Stimulated activated CD8-positive, alpha-beta memory T cell treated with anti-CD3 and anti-CD28 coated beads, Interleukin-15, amount 100 ng/mL, for 48 hours (primary cell): ENCODE data around the gene RPS14.
"Not testable (repeated sequence)": the region's sequence is repeated elsewhere in the genome, so short reads cannot be mapped to it uniquely, and the experiment has no call there.

Source experiments
- DNase-seq, 2 donors: peaks; one replicate each; pipeline ENCODE4 v3.0.0-alpha.2; 2020; ENCODE audit warnings: low read depth in 2 of 2

The RPS14 gene

DNA sequence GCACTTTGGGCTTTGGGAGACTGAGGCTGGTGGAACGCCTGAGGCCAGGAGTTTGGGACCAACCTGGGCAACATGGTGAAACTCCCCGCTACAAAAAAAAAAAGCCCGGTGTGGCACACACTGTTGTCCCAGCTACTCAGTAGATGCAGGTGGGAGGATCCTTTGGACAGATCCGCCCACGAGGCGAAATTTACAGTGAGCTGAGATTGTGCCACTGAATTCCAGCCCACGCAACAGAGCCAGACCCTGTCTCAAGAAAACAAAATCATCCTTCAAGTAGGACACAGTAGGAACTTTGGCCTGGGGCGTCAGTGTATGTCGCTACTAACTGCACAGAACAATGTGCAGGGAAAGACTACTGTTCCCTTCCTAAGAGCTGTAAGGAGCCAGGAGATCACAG is 4.8 kb downstream of the RPS14 start:
- DNase-seq = no peak

DNA sequence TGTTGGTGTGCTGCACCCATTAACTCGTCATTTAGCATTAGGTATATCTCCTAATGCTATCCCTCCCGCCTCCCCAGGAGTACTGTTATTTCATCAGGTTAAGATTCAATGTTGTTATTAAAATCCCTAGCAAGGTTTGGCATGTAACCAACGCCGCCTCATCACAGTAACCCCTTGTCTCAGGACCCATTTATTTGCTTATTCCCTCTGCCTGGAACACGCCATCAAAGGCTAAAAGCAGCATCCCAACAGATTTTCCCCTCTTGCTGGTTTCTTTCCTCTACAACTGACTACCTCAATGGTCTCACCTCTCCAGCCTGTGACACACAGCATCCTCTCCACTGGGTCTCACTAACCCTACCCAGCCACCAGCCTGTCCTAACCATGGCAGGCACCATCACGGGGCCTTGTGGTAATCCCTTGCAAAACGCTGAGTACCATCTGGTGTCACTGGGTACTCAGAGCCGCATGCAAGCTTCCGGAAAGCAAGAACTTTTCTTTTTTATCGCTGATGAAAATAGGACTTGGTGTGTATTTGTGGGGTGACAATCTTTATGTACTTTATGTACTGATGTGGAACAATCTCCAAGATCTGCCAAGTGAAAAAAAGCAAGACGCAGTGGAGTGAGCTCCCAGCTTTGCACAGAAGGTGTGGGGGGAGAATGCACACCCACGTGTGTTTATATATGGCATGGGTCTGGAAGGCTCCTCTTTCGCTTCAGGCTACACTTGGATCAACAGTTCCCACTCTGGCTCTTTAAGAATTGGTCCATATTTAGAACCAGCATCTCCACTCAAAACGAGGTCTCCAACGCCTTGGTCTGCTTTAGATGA is 6.1 kb downstream of the RPS14 start:
- DNase-seq = no peak

DNA sequence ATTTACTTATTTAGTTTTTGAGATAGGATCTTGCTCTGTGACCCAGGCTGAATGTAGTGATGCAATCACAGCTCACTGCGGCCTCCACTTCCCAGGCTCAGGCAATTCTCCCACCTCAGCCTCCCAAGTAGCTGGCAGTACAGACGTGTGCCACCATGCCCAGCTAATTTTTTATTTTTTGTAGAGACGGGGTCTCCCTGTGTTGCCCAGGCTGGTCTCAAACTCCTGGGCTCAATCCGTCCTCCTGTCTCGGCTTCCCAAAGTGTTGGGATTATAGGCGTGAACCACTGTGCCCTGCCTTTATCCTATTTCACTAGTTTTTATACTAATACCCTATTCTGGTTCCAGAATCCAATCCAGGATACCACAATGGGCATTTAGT is 6.8 kb downstream of the RPS14 start:
- no peak for DNase-seq

DNA sequence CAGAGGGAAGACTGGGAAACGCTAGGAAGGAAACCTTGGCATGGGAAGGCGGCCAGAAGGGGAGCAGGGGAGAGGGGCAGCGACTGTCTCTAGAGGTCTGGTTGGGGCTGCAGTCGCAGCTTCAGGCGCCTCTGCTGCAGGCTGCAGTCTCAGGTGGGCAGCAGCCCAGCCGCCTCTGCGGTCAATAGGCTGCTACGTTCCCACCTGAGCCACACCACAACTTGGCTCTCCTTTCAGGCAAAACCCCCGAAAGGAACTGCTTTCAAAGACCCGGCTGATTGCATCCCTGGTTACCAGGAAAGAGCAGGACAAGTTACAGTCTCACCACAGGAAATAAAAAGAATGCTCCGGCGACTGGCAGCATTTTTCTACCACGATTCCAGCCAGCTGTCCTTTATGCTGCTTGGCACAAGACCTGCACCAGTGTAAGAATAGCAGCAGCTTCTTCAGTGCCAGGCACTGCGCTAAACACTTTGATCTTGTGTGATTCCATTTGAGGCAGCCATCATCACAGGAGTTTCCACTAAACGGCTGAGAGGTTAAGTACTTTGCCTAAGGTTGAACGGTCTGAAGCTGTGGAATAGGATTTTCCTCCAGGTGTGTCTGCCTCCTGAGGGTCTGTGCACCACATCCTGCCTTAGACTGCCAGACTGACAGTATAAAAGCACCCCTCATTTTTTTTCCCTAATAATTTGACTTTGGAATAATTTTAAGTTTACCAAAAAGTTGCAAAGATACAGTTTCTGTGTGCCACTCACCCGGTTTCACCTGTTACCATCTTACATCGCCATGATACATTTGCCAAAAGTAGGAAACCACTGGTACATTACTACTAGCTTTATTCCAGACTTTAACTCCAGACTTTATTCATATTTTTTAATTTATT is 7.5 kb downstream of the RPS14 start:
- DNase-seq = no peak

DNA sequence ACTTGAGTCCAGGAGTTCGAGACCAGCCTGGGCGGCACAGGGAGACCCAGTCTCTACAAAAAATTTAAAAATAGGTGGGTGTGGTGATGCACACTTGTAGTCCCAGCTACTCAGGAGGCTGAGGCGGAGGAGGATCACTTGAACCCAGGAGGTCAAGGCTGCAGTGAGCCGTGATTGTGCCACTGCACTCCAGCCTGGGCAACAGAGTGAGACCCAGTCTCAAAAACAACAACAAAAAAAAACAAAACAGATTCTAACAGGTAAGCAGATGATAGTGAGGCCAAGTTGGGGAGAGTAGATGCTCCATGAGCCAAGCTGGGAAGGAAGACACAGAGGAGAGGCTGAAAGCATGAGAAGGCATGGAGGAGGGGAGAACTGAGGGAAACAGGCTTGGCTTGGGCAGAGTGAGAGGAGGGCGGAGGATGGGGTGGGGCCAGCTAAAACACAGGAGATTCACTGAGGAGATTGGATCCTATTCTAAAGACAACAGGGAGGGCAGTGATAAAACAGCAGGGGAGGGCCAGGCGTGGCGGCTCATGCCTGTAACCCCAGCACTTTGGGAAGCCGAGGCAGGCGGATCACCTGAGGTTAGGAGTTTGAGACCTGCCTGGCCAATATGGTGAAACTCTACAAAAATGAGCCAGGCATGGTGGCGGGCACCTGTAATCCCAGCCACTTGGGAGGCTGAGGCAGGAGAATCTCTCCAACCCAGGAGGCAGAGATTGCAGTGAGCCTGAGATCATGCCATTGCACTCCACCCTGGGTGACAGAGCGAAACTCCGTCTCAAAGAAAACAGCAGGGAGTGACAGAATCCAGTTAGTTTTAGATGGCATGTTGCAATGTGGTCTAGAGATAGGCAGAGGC is 8.4 kb downstream of the RPS14 start:
- no peak for DNase-seq

DNA sequence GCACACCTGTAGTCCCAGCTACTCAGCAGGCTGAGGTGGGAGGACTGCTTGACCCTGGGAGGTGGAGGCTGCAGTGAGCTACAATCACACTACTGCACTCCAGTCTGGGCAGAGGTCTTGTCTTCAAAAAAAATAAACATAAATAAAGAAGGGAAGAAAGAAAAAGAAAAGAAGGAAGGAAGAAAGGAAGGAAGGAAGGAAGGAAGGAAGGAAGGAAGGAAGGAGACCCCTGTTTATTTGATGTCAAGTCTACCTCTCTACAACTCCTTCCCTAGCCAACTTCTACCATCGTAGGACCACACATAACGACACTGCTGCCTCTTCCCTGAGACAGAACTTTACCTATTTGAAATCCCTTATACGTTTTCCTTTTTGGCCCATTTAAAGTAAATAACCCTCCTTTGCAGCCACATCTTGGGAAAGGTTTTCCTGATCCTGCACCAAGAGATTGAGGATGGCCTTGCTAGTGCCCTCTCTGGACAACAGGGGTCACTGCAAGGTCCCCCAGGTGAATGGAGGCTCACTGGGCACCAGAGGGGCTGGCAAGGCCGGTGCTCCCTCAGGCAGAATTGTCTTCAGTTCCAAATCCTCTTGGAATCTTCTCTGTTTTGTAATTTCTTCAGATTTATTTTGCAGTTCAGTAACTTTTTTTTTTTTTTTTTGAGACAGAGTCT is 10.5 kb downstream of the RPS14 start:
- no peak for DNase-seq

DNA sequence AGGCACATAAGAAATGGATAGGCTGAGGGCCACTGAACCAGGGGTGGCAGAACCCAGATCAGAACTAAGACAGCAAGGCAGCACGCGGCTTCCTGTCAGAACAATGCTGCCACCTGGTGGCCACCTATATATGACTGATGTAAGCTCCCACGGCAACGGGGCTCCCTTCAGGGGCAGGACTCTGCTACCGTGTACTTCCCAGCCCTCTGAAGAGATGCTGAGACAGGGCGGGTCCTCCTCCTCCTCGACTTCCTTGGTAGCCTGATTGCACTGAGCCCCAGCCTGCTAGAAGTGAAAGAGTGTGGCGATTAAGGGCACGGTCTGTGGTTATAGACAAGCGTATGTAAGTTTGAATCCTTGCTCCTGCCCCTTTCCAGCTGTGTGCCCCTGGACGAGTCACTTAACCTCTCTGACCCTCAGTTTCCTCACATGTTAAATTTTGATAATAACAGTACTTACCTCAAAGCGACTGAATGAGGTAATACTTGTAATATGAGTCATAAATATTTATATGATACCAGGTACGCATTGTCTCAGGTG is 13.3 kb downstream of the RPS14 start:
- DNase-seq = peak; percentile 77 to 79

DNA sequence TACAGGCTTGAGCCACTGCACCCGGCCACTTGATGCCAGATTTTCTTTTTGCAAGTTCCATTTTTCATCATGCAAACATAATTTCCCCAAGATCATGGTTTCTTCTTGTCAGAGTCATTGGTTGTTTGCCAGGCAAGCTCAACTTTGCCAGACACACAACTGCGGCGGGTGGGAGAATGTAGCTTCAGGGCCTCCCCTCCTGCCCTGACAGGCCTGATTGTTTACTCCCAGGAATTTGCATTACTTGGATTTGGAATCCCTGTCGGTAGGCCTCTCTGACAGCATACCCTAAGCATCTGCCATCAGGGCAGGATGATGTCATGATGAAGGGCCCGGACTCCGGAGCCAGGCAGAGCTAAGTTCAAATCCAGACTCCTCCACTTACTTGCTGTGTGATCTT is 15.1 kb downstream of the RPS14 start:
- no peak for DNase-seq

DNA sequence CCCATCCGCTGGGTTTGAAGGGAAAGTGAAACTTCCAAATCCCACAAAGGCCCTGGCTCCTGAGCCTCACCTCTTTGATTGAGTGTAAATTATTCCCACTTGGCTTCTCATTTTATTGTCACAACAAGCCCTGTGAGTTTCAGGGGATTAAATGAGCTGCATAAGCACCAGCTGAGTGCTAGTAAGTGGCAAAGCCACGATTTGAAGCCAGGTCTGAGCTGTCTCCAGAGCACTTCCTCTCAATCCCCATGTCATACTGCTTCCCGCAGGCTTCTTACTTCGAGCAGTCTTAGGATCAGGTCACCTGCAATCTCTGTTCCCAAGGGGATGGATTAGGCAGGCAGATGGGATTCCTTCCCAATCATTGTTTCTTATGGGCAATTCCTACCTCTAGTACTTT is 18.0 kb downstream of the RPS14 start:
- DNase-seq = no peak

DNA sequence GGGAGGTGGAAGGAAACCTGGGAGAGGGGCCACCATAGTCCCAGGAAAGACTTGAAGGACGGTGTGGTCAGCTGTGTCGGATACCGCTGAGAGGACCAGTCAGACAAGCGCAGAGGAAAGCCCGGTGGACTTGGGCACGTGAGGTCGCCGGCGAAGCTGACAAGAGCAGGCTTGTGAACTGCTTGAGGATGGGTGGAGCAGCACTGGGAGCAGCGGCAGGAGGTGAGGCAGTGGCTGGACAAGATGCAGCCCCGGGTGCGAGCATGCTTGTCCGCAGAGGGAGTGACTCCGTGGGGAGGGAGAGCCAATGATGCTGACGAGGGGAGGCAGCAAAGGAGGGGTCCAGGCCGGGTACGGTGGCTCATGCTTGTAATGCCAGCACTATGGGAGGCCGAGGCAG is 18.5 kb downstream of the RPS14 start:
- DNase-seq = no peak

DNA sequence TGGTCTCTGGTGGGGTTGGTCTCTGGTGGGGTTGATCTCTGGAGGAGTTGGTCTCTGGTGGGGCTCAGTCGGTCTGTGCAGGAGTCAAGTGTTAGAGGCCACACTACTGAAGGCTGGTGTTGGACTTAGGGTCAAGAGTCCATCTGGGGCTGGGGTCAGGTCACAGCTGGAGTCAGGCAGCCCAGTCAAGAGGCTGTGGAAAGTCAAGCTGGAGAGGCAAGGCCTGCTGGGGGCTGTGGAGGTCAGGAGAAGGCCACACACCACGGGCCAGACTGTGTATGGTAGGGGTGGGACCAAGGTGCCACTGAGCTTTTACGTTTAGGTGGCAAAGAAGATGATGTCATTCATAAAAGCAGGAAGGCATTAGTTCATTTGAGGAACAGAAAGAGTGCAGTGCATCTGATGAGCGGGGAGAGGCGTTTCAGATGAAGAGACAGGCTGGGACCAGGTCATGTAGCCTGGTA is 20.1 kb downstream of the RPS14 start:
- DNase-seq = no peak

DNA sequence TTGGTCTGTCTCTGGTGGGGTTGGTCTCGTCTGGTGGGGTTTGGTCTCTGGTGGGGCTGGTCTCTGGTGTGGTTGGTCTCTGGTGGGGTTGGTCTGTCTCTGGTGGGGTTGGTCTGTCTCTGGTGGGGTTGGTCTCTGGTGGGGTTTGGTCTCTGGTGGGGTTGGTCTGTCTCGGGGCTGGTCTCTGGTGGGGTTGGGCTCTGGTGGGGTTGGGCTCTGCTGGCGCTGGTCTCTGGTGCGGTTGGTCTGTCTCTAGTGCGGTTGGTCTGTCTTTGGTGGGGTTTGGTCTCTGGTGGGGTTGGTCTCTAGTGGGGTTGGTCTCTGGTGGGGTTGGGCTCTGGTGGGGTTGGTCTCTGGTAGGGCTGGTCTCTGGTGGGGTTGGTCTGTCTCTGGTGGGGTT is 20.6 kb downstream of the RPS14 start:
- no peak for DNase-seq

DNA sequence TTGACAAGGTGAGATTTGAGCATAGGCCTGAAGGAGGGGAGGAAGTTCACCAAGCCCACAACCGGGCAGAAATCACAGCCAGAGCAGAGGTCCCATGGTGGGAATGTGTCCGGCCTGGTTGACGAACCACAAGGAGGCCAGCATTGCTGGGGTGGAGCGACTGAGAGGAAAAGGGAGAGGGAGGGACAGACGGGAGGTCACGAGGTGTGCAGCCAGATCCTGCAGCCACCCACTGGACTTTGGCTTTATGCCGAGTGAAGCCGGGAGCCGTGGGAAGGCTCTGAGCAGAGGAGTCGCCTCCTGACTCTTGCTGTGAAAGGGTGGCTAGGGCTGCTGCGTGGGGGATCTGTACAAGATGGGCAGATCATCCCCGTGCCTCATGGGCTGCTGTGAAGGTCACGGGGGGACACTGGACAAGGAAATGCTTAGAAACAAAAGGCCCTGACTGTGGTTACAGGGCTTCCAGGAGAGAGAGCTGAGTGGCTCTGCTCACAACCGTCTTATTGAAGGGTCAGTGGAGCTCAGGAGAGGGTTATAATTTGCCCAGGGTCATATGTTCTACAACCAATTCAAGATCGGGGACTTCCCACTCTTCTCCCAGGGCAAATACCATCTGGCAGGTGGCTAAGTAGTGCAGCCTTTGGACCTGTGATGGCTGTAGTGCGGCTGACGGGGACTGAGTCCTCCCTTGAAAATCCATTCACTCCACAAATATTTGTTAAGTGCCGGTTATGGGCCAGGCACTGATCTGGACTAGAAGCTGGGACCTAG is 21.2 kb downstream of the RPS14 start:
- no peak for DNase-seq

DNA sequence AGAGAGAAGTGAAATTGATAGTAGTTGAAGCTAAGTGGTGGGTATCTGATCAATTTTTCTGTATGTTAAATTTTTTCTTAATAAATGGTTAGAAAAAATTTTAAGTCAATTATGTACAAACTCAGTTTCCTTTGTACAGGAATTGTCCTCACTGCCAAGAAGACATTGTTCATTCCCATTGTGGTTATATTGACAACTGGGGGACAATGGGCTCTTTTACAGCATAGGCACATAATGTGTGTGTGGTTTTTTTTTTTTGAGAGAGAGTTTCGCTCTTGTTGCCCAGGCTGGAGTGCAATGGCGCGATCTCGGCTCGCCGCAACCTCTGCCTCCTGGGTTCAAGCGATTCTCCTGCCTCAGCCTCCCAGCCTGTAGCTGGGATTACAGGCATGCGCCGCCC is 23.4 kb downstream of the RPS14 start:
- not testable (repeated sequence) for DNase-seq

DNA sequence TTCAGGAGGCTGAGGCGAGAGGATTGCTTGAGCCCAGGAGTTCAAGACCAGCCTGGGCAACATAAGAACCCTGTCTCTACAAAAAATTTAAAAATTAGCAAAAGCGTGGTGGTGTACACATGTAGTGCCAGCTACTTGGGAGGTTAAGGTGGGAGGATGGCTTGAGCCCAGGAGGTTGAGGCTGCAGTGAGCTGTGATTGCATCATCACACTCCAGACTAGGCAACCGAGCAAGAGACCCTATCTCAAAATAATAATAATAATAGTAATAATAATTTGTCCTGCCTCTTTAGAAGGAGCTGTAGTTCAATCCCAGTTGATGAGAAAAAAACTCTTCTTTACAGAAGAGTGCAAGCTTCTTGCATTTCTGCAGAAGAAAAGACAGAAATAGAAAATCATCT is 26.8 kb downstream of the RPS14 start:
- DNase-seq = no peak

DNA sequence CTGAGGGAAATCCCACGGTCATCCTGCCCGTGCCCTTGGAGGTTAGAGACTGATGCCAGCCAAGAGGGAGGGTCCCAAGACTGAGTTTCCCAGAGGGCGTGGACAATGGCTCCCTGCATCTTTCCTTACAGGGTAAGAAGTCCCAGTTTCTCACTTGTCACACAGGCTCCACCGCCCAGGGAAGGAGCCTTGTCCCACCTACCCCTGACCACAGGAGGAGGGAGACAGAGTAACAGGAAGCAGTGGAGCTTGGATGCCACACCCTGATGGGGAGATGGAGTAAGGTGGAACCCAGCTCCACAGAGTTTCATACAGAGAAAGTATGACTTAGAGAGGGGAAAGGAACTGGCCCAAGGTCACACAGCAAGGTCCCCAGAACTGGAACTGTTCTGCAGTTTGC is 27.5 kb downstream of the RPS14 start:
- no peak for DNase-seq

DNA sequence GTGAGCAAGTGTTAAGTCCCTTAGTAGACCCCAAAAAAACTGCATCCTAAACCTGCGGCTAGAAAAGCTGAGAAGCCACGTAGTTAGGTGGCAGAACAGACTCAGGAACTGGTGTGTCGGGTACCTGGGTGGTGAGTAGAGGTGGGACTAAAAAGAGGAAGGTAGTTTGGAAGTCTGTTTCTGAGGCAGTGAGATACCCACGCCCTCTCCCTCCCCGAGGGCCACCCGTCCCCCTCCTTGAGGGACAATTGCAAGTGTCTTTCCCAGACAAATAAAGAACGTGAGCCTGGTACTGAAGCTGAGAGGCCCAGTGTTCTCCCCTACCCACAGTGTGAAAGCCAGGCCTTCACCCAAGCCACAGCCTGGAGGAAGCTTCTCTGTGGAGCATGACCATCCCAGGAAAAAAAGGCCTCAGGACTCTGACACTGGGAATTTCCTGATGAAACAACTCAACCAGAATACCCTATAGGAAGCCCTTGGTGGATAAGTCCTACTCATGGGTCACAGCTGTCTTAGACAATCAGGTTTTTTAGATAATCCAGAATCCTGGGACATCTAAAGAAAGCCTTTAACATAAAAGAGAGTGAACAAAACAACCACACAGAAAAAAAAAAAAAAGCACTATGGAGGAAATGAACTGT is 29.8 kb downstream of the RPS14 start:
- no peak for DNase-seq

DNA sequence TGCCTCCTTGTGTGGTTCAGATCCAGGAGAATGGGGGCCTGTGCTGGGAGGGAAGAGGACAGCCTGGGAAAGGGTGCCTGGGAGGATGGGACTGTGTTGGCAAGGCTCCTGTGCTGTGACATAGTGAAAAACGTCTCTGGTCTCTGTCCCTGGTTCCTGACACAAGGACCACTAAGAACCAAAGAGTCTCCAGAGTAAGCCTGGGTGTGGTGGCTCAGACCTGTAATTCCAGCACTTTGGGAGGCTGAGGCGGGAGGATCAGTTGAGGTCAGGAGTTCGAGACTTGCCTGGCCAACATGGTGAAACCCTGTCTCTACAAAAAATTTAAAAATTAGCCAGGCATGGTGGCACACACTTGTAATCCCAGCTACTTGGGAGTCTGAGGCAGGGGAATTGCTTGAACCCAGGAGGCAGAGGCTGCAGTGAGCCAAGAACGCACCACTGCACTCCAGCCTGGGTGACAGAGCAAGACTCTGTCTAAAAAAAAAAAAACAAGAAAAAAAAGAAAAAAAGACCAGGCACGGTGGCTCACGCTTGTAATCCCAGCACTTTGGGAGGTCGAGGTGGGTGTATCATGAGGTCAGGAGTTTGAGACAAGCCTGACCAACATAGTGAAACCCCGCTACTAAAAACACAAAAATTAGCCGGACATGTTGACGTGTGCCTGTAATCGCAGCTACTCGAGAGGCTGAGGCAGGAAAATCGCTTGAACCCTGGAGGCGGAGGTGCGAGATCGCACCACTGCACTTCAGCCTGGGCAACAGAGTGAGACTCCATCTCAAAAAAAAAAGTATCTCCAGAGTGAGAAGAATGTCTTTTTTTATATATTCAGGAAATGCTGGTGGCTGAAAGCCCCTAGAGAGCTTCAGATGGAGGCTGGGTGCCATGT is 35.4 kb downstream of the RPS14 start:
- not testable (repeated sequence) for DNase-seq
